SK-N-MC (cell line): Measurements from ENCODE around the gene ZC3H11A.

Experiments used
- DNase-seq: peaks from one replicate; pipeline ENCODE4 v3.0.0-alpha.2; 2011; ENCODE audit warnings: low read depth, low spot score
- H3K27ac ChIP-seq: fragments of 200-600 bp; sonication (generic); 2 replicates; pipeline ENCODE4 v1.5.1; 2016; ENCODE audit warnings: mixed run types
- H3K36me3 ChIP-seq: fragments of 200-600 bp; sonication (generic); 2 replicates; pipeline ENCODE4 v1.6.1; 2017; ENCODE audit warnings: antibody characterized with exemption, low read length, mixed read lengths; ENCODE audit not compliant: insufficient read depth
- H3K4me3 ChIP-seq: fragments of 200-600 bp; sonication (generic); 2 replicates; pipeline ENCODE4 v1.5.1; 2016
- H3K9ac ChIP-seq: fragments of 200-600 bp; sonication (generic); 2 replicates; pipeline ENCODE4 v1.8.0; 2017; ENCODE audit warnings: mixed run types, mixed read lengths; ENCODE audit not compliant: insufficient read length
- H3K9me3 ChIP-seq: fragments of 200-600 bp; sonication (generic); 2 replicates; pipeline ENCODE4 v1.6.1; 2017; ENCODE audit warnings: low read depth, mild to moderate bottlenecking, antibody characterized with exemption, low read length, moderate library complexity, mixed read lengths
- EZH2 ChIP-seq: fragments of 200-600 bp; sonication (generic); IDR thresholded peaks from one replicate; pipeline ENCODE4 v1.6.1; 2017; ENCODE audit warnings: antibody characterized with exemption
- FOXP2 ChIP-seq: optimal IDR thresholded peaks from 2 replicates; pipeline ENCODE3; 2011; ENCODE audit warnings: mild to moderate bottlenecking, moderate library complexity; ENCODE audit not compliant: insufficient read depth; ENCODE audit errors: extremely low read length, control extremely low read depth
- POLR2AphosphoS5 ChIP-seq: IDR thresholded peaks from 2 replicates; pipeline ENCODE4 v1.6.1; 2012; ENCODE audit warnings: mild to moderate bottlenecking, low read depth, low read length, borderline replicate concordance

ZC3H11A gene

GRCh38 chr1:203796236-203796605, 798 bp downstream of the ZC3H11A start:
- H3K36me3 ChIP-seq = peaks cover 39% of the 10 kb centered on the region
- peak overlapping the region; percentile 96 for H3K27ac ChIP-seq
- no peak for TF ChIP-seq FOXP2
- no peak for TF ChIP-seq POLR2AphosphoS5
- no peak for TF ChIP-seq EZH2
- H3K9ac ChIP-seq = peak overlapping the region; percentile 93
- no peak for DNase-seq
- H3K4me3 ChIP-seq = peak overlapping the region; percentile 83
- H3K9me3 ChIP-seq = no peaks in the 10 kb centered on the region

- peaks cover 48% of the 10 kb centered on the region for H3K36me3 ChIP-seq
- no peaks in the 10 kb centered on the region for H3K9me3 ChIP-seq
- H3K4me3 ChIP-seq = peak overlapping the region; percentile 83
- TF ChIP-seq POLR2AphosphoS5 (no peak), EZH2 (no peak)
- no peak for DNase-seq
- H3K9ac ChIP-seq = no peak overlapping the region
- H3K27ac ChIP-seq = no peak overlapping the region
These were observed 1.8 kb downstream of the ZC3H11A start for GRCh38 chr1:203797216-203797615.

DNA sequence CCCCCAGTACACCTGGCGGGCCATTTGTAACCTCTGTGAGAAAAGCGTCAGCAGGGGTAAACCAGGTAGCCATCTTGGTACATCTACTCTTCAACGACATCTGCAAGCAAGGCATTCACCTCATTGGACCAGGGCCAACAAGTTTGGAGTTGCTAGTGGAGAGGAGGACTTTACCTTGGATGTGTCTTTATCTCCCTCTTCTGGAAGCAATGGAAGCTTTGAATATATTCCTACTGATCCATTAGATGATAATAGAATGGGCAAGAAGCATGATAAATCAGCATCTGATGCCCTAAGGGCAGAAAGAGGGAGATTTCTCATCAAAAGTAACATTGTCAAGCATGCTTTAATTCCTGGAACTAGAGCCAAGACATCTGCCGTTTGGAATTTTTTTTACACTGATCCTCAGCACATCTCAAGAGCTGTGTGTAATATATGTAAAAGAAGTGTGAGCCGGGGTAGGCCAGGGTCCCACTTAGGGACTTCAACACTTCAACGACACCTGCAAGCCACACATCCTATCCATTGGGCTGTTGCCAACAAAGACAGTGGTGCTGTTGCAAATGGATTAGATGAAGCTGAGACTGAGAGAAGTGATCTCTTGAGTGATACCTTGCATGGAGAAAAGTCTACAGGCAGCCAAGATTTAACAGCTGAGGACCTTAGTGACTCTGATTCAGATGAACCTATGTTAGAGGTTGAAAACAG, 2.7 kb downstream of the ZC3H11A start:
- no peak for DNase-seq
- H3K9me3 ChIP-seq = no peaks in the 10 kb centered on the region
- no peak overlapping the region for H3K4me3 ChIP-seq
- TF ChIP-seq POLR2AphosphoS5 = no peak
- TF ChIP-seq EZH2 = no peak
- no peak for TF ChIP-seq FOXP2
- no peak overlapping the region for H3K27ac ChIP-seq
- H3K9ac ChIP-seq = no peak overlapping the region
- peaks cover 52% of the 10 kb centered on the region for H3K36me3 ChIP-seq

DNA sequence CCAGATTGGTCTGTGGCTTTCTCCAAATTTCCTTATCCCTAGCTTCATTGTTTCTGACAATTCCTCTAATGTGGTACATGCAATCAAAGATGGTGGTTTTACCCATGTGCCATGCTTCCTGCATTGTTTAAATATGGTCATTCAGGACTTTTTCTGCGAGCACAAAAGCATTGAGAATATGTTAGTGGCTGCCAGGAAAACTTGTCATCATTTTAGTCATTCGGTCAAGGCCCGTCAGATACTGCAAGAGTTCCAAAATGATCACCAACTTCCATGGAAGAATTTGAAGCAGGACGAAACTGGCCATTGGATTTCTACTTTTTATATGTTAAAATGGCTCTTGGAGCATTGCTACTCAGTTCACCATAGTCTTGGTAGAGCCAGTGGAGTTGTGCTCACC, 3.7 kb downstream of the ZC3H11A start:
- Histone ChIP-seq H3K27ac (no peak overlapping the region), H3K36me3 (peaks cover 62% of the 10 kb centered on the region), H3K4me3 (no peak overlapping the region), H3K9me3 (no peaks in the 10 kb centered on the region), H3K9ac (no peak overlapping the region)
- TF ChIP-seq FOXP2 (no peak), POLR2AphosphoS5 (no peak), EZH2 (no peak)
- DNase-seq = no peak

DNA sequence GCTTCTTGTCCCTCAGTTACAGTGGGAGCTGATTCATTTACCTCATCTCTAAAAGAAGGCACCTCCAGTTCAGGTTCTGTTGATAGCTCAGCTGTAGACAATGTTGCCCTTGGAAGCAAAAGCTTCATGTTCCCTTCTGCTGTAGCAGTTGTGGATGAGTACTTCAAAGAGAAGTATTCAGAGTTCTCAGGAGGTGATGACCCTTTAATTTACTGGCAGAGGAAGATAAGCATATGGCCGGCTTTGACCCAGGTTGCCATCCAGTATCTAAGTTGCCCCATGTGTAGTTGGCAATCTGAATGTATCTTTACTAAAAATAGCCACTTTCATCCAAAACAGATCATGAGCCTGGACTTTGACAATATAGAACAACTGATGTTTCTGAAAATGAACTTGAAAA, 4.5 kb downstream of the ZC3H11A start:
- H3K9ac ChIP-seq = no peak overlapping the region
- DNase-seq = no peak
- no peaks in the 10 kb centered on the region for H3K9me3 ChIP-seq
- TF ChIP-seq POLR2AphosphoS5 (no peak), FOXP2 (no peak), EZH2 (no peak)
- H3K36me3 ChIP-seq = peaks cover 68% of the 10 kb centered on the region
- peak overlapping the region; percentile 33 for H3K27ac ChIP-seq
- H3K4me3 ChIP-seq = peak overlapping the region; percentile 28

DNA sequence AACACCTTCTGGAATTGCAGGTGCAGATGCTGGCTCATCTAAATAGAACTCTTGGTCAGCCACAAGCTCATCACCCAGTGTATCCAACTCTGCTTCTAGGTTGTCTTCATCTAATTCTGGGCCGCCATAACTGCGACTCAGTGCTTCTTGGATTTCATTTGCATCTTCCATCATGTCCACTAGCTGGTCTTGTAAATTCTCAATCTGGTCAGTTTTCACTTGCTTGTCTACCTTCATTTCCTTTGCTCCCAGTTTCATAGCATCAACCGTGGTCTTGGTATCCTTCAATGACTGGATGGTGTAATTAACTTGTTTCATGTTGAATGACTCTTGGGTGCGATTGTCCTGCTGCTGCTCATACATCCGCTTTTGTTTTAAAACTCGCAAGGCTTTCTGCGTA, 10.3 kb downstream of the ZC3H11A start:
- no peak for DNase-seq
- peaks cover 69% of the 10 kb centered on the region for H3K36me3 ChIP-seq
- H3K9me3 ChIP-seq = no peaks in the 10 kb centered on the region
- H3K27ac ChIP-seq = no peak overlapping the region
- no peak overlapping the region for H3K4me3 ChIP-seq
- TF ChIP-seq EZH2 (no peak), FOXP2 (no peak), POLR2AphosphoS5 (no peak)
- H3K9ac ChIP-seq = no peak overlapping the region

- peaks cover 64% of the 10 kb centered on the region for H3K36me3 ChIP-seq
- no peak for DNase-seq
These were observed 11.8 kb downstream of the ZC3H11A start for GRCh38 chr1:203807196-203807595.

GRCh38 chr1:203813581-203814341, 18.3 kb downstream of the ZC3H11A start:
- Histone ChIP-seq H3K36me3 (peaks cover 73% of the 10 kb centered on the region), H3K27ac (no peak overlapping the region), H3K4me3 (no peak overlapping the region), H3K9ac (no peak overlapping the region), H3K9me3 (no peaks in the 10 kb centered on the region)
- DNase-seq = no peak
- no peak for TF ChIP-seq FOXP2
- TF ChIP-seq EZH2 = no peak
- TF ChIP-seq POLR2AphosphoS5 = no peak

More at GRCh38 chr1:203807196-203807595, 11.8 kb downstream of the ZC3H11A start:
- H3K9me3 ChIP-seq = no peaks in the 10 kb centered on the region
- no peak overlapping the region for H3K4me3 ChIP-seq
- H3K27ac ChIP-seq = no peak overlapping the region
- H3K9ac ChIP-seq = no peak overlapping the region
- TF ChIP-seq EZH2 (no peak), POLR2AphosphoS5 (no peak), FOXP2 (no peak)

GRCh38 chr1:203818399-203818798, 23.0 kb downstream of the ZC3H11A start:
- H3K36me3 ChIP-seq = peaks cover 90% of the 10 kb centered on the region
- H3K27ac ChIP-seq = no peak overlapping the region
- no peaks in the 10 kb centered on the region for H3K9me3 ChIP-seq
- TF ChIP-seq FOXP2 (no peak), EZH2 (no peak), POLR2AphosphoS5 (no peak)
- DNase-seq = no peak
- no peak overlapping the region for H3K4me3 ChIP-seq
- no peak overlapping the region for H3K9ac ChIP-seq
